HG03469 (cell line): ENCODE results near the gene CANT1.
"Not testable (repeated sequence)": the region's sequence is repeated elsewhere in the genome, so short reads cannot be mapped to it uniquely, and the experiment has no call there.

Experiments used
- ATAC-seq: cut with Tn5 transposase; IDR thresholded peaks from one replicate; pipeline ENCODE4 v1.9.1; 2021; ENCODE audit warnings: mild to moderate bottlenecking, moderate library complexity, moderate number of reproducible peaks; ENCODE audit not compliant: unreplicated experiment

Gene CANT1

DNA sequence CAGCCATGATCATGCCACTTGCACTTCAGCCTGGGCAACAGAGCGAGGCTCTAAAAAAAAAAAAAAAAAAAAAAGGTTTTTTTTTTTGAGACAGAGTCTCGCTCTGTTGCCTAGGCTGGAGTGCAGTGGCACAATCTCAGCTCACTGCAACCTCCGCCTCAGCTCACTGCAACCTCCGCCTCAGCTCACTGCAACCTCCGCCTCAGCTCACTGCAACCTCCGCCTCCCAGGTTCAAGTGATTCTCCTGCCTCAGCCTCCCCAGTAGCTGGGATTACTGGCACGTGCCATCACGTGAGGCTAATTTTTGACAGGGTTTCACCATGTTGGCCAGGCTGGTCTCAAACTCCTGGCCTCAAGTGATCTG is 46.6 kb downstream of the CANT1 start:
- ATAC-seq: not testable (repeated sequence)

DNA sequence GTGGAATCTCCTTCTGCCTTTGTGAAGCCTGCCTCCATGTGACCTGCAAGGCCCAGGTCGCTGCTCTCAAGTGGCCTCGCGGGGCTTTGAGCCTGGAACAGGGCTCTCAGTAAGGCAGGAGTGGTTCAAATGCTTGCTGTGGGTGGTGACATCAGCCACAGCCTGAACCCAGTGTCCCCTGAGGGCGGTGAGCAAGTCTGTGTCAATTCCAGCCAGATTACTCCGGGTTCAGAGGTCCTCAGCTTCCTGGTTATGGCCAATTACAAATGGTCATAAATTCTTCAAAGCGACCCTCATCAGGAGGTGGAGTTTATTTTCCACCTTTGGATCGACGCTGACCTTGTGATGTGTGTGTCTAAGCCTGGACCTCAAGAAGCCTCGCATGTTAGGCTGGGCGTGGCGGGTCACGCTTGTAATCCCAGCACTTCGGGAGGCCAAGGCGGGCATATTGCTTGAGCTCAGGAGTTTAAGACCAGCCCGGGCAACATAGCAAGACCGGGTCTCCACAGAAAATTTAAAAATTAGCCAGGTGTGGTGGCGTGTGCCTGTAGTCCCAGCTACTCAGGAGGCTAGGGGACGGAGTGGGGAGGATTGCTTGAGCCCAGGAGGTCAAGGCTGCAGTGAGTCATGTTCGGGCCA is 47.1 kb downstream of the CANT1 start:
- ATAC-seq: no peak

DNA sequence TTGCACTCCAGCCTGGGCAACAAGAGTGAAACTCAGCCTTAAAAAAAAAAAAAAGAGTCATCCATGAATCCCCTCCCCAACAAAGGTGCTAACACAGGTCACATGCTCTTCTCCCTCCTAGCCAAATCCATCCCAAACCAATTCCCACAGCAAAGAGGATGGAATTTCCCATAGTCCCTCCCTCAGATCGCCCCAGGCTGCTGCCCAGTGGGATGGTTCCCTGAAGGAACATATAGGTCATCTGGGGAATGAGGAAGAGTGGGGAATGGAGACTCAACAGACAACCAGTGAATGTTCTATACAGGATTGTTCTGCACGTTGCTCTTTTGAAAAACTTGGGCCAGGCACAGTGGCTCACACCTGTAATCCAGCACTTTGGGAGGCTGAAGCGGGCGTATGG is 48.0 kb downstream of the CANT1 start:
- ATAC-seq: no peak

DNA sequence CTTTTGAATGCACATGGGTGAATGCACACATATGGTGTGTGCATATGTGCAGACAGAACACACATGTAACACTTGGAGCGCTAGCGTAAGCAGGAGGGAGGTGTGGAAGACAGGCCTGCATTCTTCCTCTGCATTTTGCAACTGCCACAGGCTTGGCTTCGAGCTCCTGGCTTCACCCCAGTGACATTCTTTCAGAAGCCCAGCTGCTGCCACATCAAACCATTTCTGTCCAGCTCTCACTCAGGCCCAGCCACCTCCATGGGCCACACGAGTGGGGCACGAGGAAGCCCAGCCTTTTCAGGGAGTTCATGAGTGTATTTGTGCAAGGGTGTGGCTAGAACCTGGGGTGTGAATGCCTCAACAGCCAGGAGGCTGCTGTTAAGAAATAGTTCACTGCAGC is 48.6 kb downstream of the CANT1 start:
- no peak for ATAC-seq

DNA sequence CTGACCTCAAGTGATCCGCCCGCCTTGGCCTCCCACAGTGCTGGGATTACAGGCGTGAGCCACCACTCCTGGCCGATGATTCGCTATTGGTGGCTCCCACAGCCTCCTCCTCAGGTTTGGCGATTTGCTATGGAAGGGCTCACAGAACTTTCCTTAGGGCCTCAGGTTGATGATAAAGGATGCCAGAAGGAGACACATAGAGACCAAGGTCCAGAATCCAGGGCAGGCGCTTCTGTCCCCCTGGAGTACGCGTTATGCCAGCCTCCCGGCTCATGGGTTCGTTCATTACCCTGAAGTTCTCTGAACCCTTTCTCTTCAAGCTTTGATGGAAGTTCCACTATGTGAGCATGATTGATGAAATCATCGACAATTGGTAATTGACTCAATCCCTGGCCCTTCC is 49.8 kb downstream of the CANT1 start:
- no peak for ATAC-seq

DNA sequence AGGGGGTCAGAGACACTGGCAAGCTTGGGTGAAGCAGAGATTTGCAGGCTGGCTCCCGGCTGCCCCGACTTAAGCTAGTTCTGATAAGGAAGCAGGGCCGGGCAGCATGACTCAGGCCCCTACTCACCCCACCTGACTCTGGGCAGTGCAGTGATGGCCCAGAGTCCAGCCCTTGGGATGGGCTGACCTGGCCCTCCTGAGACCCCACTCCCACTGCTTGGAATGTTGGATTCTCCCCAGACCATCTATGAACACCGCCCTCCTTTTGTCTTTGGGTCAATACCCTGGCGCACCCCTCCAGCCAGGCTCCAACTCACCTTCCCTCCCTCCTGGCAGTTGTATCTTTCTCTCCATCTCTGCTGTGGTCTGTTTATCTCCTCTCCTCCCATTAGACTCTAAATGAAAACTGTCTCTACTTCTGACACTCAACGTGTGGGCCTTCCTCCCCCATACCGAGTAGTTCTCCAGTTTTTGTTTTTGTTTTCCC is 50.9 kb downstream of the CANT1 start:
- ATAC-seq: no peak

DNA sequence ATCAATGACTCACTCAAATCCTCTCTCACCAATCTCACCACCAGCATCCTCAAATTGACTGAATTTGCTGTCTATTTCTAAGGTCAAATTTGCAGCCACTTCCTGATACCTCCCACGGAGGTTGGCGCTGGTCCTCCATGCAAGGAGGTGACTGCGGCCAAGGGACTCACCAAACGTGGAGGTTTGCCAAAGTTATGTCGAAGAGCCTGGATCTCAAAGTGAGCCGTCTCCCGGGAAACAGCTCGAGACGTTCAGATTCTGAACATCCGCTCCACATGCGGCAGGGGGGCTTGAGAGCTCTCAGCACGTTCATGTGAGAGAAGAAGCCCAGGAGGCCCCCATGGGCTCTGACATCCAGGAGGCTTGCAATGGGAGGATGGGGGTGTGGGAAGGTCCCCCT is 52.4 kb downstream of the CANT1 start:
- ATAC-seq: no peak

DNA sequence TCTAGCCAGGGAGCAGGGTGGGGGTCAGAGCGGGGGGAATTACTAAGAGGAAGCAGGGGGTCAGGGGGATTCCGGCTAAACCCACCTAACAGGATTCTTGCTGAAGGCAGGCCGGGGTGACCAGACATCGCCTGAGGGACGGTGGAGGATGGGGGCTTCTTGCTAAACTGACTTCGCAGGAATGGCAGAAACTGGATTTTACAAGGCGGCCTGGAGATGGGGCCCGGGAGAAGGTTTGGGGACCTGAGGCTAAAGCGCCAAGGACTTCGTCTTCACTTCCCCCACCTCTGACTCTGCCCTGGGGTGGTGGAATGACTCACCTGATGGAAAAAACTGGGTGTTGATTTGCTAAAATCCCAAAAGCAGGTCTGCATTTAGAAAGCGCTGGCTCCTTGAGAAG is 53.3 kb downstream of the CANT1 start:
- ATAC-seq: no peak

DNA sequence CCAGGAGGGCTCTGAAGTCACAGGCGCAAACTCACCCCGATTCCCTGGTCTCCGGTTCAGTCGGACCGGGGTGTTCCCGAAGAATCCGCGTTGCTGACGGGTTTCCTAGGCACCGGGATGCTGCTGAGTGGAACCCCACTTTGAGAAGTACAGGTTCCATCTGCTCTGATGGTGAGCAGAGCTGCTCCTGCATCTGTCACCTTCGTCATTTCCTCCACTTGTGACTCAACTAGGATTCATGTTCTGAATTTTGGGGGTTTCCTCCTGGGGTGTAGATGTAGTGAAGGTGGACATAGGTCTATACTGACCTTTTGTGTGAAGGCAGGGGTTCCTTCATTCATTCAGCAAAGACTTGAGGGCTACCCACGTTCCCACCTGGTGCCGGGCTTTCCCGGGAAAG is 54.9 kb downstream of the CANT1 start:
- ATAC-seq: no peak

DNA sequence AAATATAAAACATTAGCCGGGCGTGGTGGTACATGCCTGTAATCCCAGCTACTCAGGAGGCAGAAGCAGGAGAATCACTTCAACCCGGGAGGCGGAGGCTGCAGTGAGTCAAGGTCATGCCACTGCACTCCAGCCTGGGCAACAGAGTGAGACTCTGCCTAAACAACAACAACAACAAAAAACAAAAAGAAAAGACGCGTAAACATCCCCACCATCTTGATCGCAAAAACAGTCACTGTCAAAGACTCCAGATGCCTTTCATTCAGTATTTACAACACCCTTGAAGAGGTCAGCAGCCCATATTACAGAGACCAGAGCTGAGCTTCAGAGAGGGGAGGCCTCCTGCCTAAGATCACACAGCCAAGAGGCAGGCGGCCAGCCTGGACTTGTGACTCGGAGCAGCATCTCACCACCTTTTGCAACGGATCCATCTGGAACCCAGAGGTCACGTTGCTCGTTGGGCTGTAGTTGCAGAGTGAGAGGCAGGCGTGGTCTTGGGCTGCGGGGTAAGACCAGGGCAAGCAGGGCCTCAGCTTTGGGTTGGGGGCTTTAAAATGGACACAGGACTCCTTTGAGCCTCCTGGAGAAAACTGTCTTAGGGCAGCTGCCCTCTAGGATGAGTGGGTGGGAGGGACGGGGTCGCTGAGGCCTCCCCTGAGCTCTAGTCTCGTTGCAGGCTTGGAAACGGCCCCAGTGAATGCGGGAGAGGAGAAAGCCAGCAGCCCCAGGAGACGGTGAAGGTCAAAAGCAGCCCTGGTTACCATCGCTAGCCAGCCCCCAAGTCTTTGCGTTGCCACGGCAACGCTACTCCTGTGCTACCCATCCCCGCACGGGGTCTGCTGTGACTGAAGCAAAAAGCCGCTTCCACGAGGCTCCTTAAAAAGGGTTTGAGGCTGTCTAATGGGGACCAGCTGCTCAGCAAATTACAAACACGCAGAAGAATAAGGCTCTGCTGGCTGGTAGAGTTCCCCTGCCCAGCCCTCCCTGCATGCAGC is 55.9 kb downstream of the CANT1 start:
- no peak for ATAC-seq

DNA sequence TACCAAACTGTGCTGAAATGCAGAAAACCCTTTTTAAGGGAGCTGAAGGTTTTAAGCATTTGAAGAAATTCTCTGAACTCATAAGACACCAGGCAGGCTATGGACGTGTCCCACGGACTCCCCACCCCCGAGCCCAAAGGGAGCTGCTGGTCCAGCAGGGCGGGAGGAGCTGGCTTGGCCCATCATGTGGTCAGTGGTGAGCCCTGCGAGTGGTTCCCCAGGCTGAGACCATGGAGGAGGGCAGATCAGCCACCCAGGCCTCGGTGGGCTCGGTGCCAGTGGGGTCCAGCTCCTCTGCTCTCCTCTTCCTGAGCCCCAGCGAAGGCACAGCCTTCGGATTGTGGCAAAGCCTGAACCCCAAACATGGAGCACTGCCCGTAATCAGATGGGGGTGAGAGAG is 56.9 kb downstream of the CANT1 start:
- ATAC-seq: no peak

DNA sequence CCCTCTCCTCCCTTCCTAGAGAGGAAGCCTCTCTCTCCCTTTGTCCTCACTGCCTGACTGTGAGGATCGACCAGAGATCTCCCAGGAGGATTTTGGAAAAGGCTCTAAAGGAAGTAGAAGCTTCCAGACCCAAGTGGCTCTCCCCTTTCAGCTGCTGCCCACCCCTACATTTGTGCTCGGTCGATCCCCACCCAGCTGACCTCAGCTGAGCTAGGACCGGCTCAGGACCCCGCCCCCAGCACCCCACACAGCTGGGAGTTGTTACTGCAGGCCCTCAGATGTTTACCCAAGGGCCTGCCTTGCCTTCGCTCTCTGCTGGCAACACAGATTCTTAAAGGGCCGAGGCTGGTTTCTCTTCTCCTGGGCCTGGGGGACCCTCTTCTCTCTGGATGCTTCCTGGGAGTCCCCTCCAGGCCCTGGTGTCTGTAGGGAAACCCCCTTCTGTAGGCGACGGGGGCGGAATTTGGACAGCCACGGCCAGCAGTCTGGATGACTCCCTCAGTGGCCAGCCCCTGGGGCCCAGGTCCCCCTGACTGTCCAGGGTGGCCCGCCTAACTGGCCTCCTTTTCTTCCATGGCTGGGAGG is 57.5 kb downstream of the CANT1 start:
- no peak for ATAC-seq

DNA sequence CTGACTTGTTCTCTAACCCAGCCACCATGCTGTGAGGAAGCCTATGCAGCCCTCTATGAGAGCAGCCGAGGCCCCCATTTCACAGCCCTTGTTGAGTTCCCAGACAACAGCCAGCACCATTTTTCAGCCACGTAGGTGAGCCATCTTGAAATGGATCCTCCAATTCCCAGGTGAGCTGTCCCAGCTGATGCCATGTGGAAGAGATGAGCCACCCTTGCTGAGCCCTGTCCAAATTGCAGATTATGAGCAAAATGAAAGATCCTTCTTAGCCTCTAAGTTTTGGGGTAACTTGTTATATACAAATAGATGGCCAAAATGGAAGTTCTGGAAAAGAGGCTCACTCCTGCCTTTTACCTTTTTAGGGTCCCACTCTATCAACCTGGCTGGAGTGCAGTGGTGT is 58.7 kb downstream of the CANT1 start:
- ATAC-seq: no peak

DNA sequence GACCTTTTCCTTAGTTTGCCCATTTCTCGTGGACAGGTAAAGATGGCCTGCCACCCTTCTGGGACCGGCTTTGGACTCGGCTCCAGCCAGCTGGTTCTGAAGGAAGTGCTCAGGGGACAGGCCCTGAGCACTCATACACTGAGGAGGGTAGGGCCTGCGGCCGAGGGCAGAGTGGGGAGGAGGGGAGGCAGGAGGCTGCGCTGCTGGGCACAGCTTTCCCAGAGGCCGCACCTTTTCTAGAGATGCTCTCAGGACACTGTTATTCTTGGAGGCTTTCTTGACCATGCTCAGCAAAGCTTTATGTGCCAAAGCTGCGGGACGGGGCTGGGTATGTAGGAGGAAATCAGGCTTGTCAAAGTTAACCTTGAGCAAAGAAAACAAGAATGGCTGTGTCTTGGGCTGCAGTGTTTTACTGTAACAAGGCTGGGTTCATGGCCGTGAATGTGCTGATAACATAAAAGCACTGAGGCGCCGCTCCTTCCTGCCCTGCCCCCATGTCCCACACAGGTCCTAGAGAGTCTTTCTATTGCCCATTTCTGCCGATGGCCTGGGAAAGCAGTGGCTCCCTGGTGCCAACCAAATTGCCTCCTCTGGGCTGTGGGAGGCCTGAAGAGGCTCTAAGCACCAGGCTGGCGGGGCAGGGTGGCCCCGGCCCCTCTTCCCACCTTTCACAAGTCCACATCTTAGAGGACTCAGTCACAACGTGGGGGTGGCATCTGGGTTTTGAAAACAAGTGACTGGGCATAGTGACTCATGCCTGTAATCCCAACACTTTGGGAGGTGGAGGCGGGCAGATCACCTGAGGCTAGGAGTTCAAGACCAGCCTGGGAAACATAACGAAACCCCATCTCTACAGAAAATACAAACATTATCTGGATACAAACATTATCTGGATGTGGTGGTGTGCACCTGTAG is 62.1 kb downstream of the CANT1 start:
- no peak for ATAC-seq

DNA sequence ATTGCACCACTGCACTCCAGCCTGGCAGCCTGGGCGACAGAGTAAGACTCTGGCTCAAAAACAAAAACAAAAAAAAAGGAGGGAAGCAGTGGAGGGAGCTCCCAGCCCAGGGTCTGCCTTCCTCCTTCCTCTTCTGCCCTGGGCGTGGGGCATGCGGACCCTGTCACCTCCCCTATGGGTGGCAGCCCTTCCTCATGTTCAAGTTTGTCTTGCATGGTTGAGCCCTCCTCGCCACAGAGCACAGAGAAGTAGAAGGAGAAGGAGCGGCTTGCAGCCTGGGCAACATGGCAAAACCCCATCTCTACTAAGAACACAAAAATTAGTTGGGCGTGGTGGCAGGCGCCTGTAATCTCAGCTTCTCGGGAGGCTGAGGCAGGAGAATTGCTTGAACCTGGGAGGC is 62.9 kb downstream of the CANT1 start:
- no peak for ATAC-seq

DNA sequence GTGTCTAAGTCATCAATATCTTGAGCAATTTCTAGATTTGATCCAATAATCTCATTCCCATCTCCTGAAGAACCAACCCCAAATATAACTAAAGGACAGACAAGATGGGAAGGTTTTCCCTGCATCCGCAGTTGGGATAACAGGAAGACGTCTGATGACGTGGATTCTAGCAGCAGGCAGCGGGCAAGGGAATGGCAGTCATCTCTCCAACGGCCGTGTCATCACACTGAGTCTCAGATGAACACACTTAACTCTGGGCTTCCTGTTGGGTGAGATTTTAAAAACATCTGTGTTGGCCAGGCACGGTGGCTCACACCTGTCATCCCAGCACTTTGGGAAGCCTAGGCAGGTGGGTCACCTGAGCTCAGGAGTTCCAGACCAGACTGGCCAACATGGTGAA is 63.4 kb downstream of the CANT1 start:
- ATAC-seq: no peak

DNA sequence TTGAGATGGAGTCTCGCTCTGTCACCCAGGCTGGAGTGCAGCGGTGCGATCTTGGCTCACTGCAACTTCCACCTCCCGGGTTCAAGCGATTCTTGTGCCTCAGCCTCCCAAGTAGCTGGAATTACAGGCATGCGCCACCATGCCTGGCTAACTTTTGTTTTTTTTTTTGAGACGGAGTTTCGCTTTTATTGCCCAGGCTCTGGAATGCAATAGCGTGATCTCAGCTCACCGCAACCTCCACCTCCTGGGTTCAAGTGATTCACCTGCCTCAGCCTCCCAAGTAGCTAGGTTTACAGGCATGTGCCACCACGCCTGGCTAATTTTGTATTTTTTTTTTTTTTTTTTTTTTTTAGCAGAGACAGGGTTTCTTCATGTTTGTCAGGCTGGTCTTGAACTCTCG is 64.1 kb downstream of the CANT1 start:
- ATAC-seq: not testable (repeated sequence)

DNA sequence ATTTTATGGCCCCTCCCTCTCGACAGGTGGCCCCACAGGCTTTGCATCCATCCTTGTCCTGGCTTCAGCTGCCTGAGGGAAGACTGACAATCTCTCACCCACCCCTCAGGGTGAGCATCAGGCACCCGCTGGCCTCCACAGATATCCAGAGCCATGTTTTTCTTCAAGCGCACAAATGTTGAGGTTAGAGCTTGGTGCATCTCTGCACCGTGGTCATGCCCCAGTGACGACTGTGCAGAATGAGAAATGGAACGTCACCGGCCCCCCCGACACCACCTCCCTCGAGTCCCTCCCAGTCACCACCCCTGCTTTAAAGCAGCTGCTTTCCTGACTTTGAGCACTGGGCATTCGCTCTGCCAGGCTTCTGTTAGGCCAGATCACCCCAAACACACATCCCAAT is 64.6 kb downstream of the CANT1 start:
- ATAC-seq: no peak

DNA sequence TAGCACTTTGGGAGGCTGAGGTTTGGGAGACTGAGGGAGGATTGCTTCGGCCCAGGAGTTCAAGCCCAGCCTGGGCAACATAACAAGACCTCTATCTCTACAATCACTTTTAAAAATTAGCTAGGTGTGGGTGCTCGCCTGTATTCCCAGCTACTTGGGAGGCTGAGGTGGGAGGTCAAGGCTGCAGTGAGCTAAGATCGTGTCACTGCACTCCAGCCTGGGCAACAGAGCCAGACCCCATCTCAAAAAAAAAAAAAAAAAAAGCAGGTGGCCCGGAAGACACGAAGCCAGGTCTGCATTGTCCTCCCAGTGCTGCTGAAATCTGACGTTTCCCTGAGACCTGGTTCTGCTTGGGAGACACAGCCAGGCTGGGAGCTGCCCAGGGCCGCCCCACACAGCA is 65.5 kb downstream of the CANT1 start:
- ATAC-seq: no peak
